Endothelial cell (in vitro differentiated cells): ENCODE data around the gene TMEM30B. TPM values are rescaled to one million over a fixed set of nuclear protein-coding genes. Genes with fewer than 3 reads are reported as not detected.

ENCODE experiments used
- DNase-seq: peaks from one replicate; pipeline ENCODE4 v3.0.0; 2021; ENCODE audit warnings: low spot score
- H3K27ac Mint-ChIP-seq: one replicate; pipeline ENCODE4 v1.8.0; 2021; ENCODE audit warnings: mixed read lengths, inconsistent platforms; ENCODE audit not compliant: unreplicated experiment
- H3K27me3 Mint-ChIP-seq: one replicate; pipeline ENCODE4 v1.8.0; 2021; ENCODE audit warnings: mild to moderate bottlenecking, moderate library complexity, mixed read lengths, inconsistent platforms; ENCODE audit not compliant: unreplicated experiment
- H3K36me3 Mint-ChIP-seq: one replicate; pipeline ENCODE4 v1.8.0; 2021; ENCODE audit warnings: mild to moderate bottlenecking, low read depth, mixed read lengths, inconsistent platforms; ENCODE audit not compliant: unreplicated experiment
- H3K4me1 Mint-ChIP-seq: one replicate; pipeline ENCODE4 v1.8.0; 2021; ENCODE audit warnings: mild to moderate bottlenecking, mixed read lengths, inconsistent platforms; ENCODE audit not compliant: unreplicated experiment
- H3K4me3 Mint-ChIP-seq: one replicate; pipeline ENCODE4 v1.8.0; 2021; ENCODE audit warnings: mild to moderate bottlenecking, mixed read lengths, inconsistent platforms; ENCODE audit not compliant: unreplicated experiment
- H3K9me3 Mint-ChIP-seq: one replicate; pipeline ENCODE4 v1.8.0; 2021; ENCODE audit warnings: mixed read lengths, inconsistent platforms; ENCODE audit not compliant: unreplicated experiment
- CTCF ChIP-seq: fragments of 200-600 bp; sonication (generic); IDR thresholded peaks from one replicate; pipeline ENCODE4 v1.5.0; 2021; ENCODE audit warnings: antibody characterized with exemption; ENCODE audit not compliant: unreplicated experiment
- total RNA-seq: library from RNA; stranded (reverse); fragmentation: NEBNext Ultra II Directional; extraction: Animal tissue kit (Norgen Biotek cat#: 25700); gene quantifications from one replicate; pipeline ENCODE4 v1.2.1, GENCODE V29; 2021; ENCODE audit not compliant: unreplicated experiment

The TMEM30B gene
- total RNA-seq, 1 donor from 2014 or later = 0.15 TPM

- no peak overlapping the region for H3K27ac Mint-ChIP-seq
- no peaks in the 10 kb centered on the region for H3K36me3 Mint-ChIP-seq
- H3K27me3 Mint-ChIP-seq = no peaks in the 10 kb centered on the region
- no peak for DNase-seq
- H3K9me3 Mint-ChIP-seq = no peaks in the 10 kb centered on the region
- no peak for TF ChIP-seq CTCF
- no peaks in the 10 kb centered on the region for H3K4me1 Mint-ChIP-seq
- no peak overlapping the region for H3K4me3 Mint-ChIP-seq
These were observed 16.5 kb downstream of the TMEM30B start for GRCh38 chr14:61264651-61265050.

GRCh38 chr14:61264010-61264571 lies 17.0 kb downstream of the TMEM30B start:
- Mint-ChIP-seq H3K27me3 (no peaks in the 10 kb centered on the region), H3K4me1 (no peaks in the 10 kb centered on the region), H3K9me3 (no peaks in the 10 kb centered on the region), H3K36me3 (no peaks in the 10 kb centered on the region), H3K27ac (no peak overlapping the region), H3K4me3 (no peak overlapping the region)
- no peak for TF ChIP-seq CTCF
- no peak for DNase-seq

- no peak for TF ChIP-seq CTCF
- Mint-ChIP-seq H3K9me3 (no peaks in the 10 kb centered on the region), H3K27me3 (no peaks in the 10 kb centered on the region), H3K36me3 (no peaks in the 10 kb centered on the region), H3K4me1 (no peaks in the 10 kb centered on the region), H3K27ac (no peak overlapping the region), H3K4me3 (no peak overlapping the region)
- no peak for DNase-seq
These were observed 19.1 kb downstream of the TMEM30B start for GRCh38 chr14:61262082-61262481.

GRCh38 chr14:61260939-61261776 lies 20.0 kb downstream of the TMEM30B start:
- Mint-ChIP-seq H3K4me3 (no peak overlapping the region), H3K4me1 (no peaks in the 10 kb centered on the region), H3K27me3 (no peaks in the 10 kb centered on the region), H3K36me3 (no peaks in the 10 kb centered on the region), H3K27ac (no peak overlapping the region), H3K9me3 (no peaks in the 10 kb centered on the region)
- DNase-seq = no peak
- no peak for TF ChIP-seq CTCF

- DNase-seq = no peak
These were observed 22.2 kb downstream of the TMEM30B start for GRCh38 chr14:61258985-61259384.

More at GRCh38 chr14:61258985-61259384, 22.2 kb downstream of the TMEM30B start:
- Mint-ChIP-seq H3K4me1 (no peaks in the 10 kb centered on the region), H3K4me3 (no peak overlapping the region), H3K9me3 (no peaks in the 10 kb centered on the region), H3K27me3 (no peaks in the 10 kb centered on the region), H3K27ac (no peak overlapping the region), H3K36me3 (no peaks in the 10 kb centered on the region)
- TF ChIP-seq CTCF = no peak
